Measurements from ENCODE around the gene SAP30L.

DNA sequence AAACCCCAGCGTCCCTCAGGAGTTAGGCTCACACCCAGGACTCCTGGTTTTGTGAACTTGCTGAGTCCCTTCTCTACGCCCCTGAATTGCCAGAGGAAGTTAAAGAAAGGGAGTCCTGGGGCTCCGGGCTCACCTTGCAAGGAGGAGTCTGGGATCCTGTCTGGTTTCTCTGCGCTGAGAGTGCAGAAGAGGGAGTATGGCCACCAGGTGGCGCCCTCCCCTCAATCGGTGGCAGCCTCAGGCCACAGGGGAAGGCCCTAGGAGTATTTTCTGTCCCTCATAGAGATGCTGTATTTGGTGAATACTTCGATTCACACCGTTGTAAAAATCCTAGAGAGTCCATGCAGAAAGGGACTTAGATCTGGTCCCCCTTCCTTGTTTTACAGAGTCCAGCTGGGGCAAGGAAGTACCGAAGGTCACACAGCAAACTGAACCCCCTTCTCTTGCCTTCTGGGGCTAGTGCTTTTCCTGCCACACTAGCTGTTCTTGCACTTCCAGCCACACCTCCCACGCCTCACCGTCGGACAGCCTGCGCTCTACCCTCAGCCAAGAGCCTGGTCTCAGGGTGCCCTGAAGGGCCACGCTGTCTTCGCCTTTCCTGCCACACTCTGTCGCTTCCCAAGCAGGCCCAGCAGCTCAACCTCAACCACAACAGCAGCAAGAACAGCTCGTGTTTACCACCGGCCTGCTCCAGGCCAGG, 22.0 kb downstream of the SAP30L start:
- no peak for TF ChIP-seq ZNF274 (IDR thresholded peaks at IDR 0.05; ENCODE audit: low read depth, low read length)
- no peak for TF ChIP-seq YY1 (IDR thresholded peaks at IDR 0.05; ENCODE audit: insufficient read depth, insufficient read length)

All from NT2/D1 (cell line).